SIG-M5 (cell line): ENCODE results near the gene CMSS1.

Experiments
- DNase-seq: peaks from one replicate; lab custom pipeline; 2025; lab: John Stamatoyannopoulos, UW

The CMSS1 gene

DNA sequence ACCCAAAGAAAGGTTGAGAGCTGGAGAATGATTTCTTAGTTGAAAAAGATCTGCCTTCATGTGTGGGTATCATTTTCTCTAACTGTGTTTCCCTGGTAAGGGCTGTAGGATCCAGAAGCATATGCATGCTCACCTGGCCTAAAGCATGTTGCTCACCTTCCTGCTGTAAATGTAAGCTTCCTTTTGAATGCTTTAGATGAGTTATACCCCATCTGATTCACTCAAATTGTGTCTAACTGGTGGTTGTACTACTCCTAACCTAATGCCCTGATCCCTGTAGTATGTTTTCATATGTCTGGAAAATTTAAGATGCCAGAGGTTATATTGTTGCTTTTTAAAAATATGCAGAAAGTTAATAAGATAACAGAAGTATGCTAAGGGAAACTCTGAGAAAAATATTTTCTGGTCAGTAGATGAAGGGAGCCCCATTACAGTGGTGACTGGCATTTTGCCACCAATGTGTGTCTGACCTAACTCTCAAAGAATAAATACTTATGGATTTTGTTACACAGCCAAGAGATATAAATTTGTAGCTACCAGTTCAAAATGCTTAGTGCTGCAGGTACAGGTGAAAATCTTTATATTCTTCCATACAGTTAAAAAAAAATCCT, 289.0 kb downstream of the CMSS1 start:
- DNase-seq = no peak

DNA sequence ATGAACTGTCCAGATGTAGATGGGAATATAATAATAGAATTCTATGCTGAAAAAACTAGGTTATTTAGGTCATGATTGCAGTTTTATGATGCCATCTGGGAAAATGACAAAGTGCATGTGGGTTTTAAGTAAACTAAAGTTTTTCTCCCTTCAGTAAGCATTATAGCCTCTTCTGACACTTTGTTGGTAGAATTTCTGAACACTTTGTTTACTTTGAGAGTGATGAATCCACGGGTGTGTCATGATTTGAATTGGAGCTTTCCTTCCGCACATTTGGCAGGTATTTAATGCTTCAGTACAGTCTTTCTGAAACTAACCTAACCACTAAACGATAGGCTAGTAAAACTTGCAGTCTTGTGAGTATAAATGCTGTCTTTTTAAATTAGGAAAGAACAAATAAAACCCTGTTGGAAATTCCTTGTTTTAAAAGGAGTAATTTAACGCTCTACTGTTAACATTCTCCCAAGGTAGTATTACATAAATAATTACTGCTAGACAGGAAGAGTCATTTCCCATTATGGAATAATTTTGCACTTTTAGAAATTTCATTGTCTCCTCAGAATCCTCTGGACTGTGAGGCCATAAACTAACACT, 289.7 kb downstream of the CMSS1 start:
- DNase-seq = no peak

DNA sequence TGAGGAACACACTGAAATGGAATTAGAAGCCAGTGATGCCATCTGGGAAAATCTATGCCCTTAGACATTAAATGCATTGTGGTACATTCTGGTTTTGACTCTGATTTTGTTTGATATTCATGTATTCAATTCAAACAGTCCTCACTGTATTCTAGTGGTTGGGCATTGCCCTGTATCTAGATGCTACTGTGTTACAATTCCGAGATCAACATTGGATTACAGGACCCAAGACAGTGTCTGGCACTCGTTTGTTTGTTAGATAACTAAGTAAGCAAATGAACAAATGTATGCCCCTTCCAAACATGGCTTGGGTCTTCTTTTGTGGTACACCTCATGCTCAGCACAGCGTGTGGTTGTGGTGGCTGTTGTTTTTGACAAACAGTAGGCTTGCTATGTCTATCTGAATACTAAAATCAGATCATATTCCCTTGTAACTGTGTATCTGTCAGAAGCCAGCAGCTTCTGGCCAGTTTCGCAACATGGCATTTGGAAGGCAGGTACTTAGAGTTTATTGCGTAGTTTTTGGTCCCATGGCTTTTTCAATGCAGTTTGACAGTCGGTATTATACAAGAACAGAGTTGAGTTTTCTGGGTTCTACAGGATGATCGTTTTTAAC, 290.9 kb downstream of the CMSS1 start:
- no peak for DNase-seq

- no peak for DNase-seq
Measured at GRCh38 chr3:100110162-100110561, 292.5 kb downstream of the CMSS1 start.

- no peak for DNase-seq
Measured at GRCh38 chr3:100111728-100112127, 294.1 kb downstream of the CMSS1 start.

- DNase-seq = peak; percentile 62
Measured at GRCh38 chr3:100113723-100114412, 296.2 kb downstream of the CMSS1 start.

DNA sequence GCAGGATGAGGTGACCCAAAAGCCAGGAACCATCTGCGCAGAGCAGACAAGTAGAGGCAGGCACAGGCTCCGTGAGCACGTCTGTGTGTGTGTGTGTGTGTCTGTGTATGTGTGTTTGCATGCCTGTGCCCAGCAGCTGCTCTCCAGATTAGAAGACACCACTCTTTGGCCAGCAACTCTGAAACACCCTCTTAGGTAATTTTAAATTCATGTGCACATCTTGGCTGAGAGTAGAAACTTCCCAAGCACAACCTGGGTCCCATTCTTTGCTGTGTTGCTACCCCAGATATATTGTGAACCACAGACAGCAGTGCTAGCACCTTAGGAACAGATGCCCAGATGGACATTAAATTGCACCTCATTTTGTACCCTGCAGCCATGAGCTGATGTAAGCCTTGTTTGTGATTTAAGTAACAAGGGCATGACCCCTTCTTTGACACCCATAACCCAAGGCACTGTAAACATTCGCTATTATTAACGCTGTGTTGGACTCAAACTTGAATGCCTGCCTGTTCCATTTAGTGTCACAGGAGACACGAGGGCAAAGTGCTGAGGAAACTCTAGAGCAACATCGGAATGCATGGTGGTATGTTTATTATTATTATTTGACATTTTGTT, 296.9 kb downstream of the CMSS1 start, which contains the start of gene FILIP1L:
FILIP1L (minus strand) TSS at position 89 of the 618 bp plus-strand sequence.
- no peak for DNase-seq

DNA sequence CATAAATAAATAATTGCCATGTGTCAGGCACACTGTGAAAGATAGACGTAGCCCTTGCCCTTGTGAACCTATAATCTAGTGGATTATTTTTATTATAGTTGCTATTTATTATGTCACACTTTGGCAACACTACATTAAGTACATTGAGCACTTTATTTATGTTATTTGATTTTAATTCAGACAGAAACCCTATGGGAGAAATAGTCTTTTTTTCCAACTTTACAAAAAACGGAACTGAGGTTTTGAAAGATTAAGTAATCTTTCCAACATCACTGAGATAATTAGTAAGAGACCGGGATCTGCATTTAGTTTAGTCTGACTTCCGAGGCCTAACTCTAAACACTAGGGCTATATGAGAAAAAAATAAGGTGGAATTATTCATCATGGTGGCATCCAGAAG, 299.4 kb downstream of the CMSS1 start:
- no peak for DNase-seq

DNA sequence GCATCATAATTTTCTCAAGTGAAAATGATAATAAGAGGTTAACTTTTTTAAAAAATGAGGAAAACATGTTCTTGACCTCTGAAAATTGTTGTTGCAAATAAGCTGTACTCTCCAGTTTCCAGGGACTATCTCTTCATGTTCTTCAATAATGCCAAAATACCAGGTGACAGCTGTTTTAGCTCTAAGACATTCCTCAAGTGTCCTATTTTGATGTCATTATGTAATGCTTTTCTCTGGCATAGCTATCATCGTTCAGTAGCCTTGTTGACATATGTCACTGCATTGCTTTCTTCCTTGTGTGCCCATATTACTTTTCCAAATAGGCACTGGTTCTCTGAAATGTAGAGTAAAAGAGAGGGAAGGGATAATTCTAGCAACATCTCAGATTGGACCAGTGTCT, 302.4 kb downstream of the CMSS1 start:
- no peak for DNase-seq

DNA sequence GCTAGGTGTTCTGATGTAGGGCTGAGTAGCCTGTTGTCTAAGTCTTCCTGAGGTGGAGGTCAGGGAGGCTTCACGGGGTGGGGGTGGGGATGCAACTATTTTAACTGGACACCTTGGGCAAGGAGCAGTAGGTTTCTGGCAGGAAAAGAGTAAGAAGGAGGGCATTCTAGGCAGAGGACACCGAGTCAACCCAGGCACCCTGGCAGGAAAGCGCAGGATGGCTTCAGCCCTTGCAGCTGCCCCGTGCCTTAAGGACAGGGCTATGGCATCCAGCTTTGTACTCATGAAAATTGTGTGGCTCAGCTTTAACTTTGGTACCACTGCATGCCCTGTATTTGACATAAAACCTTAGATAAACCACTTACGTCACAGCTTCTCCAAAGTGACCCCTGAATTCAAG, 303.0 kb downstream of the CMSS1 start:
- DNase-seq = no peak

GRCh38 chr3:100122321-100122720, 304.7 kb downstream of the CMSS1 start:
- no peak for DNase-seq

GRCh38 chr3:100123112-100123511, 305.4 kb downstream of the CMSS1 start:
- DNase-seq = no peak

DNA sequence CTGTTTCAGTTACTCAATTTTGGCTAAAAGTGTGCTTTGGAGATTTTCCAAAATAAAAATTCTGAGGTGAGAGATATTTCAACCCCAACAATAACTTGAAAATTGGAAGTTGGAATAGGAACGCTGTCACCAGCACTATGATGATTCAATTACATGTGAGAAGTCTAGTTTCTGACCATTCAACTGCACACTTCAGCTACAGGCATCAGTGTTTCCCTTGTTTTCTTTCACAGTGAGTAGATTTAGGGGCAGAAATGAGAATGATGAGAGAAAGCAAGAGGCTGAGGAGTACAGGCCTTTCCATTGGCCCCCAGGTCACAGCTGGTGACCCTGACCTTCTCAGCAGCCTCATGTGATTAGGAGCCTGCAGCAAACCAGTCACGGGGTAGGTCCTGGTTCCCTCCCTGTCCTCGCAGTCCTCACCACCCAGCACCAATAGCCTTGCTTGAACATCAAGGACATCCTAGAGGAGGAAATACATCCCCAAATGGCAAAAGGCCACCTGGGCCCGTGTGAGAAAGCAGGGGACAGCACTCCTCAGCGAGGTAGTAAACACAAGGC, 306.6 kb downstream of the CMSS1 start:
- no peak for DNase-seq

GRCh38 chr3:100125161-100125938, 307.7 kb downstream of the CMSS1 start:
- DNase-seq = no peak

GRCh38 chr3:100127792-100128191, 310.1 kb downstream of the CMSS1 start:
- DNase-seq = no peak

GRCh38 chr3:100128565-100128964, 310.9 kb downstream of the CMSS1 start:
- no peak for DNase-seq

- no peak for DNase-seq
Measured at GRCh38 chr3:100129941-100130340, 312.3 kb downstream of the CMSS1 start.

DNA sequence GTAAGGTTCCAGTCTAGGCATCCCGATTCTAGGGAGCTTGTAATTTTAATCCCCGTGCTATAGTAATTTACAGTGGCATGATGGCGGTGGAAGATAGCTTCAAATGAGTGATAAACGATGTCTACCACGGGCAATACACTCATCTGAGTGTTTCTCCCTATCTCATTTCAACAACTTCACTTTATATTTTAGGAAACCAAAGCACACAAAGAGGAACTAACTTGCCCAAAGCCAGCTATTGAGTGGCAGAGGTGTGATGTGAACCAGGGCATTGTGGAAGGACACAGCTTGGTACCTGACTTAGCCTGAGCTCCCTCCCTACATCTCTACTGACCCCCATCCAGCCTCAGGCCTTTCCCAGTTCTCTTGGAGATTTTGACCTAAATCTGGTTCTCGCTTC, 313.6 kb downstream of the CMSS1 start:
- DNase-seq = no peak

DNA sequence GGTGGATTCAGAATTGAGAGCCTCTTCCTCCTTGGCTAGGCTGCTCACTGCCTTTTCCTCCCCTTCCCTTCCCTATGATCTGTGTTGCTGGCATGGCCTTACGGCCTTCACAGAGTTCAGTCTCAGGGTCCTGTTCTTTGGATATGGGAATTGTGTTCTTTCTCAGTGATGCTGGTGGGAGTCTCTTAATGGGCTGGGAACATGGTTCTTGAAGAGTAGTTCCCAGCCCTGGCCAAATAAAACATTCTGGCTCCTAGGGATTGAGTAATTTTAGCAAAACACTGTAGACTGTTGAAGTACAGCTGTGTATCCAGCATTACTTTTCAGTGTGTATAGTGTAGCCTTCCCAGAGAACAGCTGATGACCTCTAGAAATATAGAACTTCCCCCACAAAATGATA, 319.3 kb downstream of the CMSS1 start:
- DNase-seq = no peak

DNA sequence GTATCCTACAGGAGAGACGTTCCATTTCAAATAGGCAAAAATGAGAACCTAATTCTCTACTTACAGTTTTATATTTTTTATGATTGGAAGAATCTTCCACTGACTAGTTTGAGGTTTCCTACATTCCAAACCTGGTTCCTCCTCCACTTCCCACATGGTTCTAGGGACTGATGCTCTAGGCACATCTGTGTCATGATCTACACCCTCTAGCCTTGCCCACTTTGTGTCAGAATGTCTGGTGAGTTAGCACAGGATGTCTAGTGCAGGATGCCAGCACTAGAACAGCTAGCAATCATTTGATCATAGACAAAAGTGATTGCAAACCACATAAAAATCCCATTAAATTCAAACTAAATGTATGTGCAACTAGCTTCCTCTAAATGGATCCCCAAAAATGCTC, 323.3 kb downstream of the CMSS1 start:
- no peak for DNase-seq

DNA sequence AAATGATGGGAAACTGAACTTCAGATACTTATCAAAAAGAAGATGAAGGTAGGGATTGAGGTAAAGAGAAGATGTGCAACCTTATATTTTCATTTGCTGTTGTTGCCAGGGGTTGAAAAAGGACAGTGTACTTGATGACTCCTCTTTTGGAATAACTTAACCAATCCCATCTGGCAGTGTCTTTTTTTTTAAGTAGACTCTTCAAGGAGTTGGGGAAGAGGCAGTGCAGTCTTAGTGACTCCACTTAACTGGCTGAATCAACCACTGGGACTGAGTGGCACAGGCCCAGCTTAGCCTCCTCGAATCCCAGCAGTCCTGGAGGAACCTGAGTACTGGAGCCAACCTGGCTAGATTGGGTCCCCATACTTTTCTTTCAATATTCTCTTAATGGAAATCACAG, 323.9 kb downstream of the CMSS1 start:
- DNase-seq = no peak
